CD14-positive monocyte (primary cell): ENCODE results near the gene APC2. TPM values are rescaled to one million over a fixed set of nuclear protein-coding genes. Genes with fewer than 3 reads are reported as not detected.
"Not testable (repeated sequence)": the region's sequence is repeated elsewhere in the genome, so short reads cannot be mapped to it uniquely, and the experiment has no call there.

Source experiments
- DNase-seq, 3 donors: peaks; one replicate each; pipeline ENCODE4 v3.0.0-alpha.2; 2011 to 2022
- H2AFZ ChIP-seq: 2 replicates; pipeline ENCODE4 v1.6.0; 2012; ENCODE audit warnings: mild to moderate bottlenecking, low read depth, low read length, inconsistent platforms; ENCODE audit not compliant: insufficient read depth, poor library complexity, severe bottlenecking
- H3K27ac ChIP-seq, 2 donors: 1 replicate in 1 of 2; 2 replicates in 1 of 2; pipeline ENCODE4 v1.5.1; 2012 to 2013; ENCODE audit warnings: low read length in 2 of 2, control low read depth in 1 of 2, inconsistent platforms in 1 of 2, low read depth in 1 of 2, mild to moderate bottlenecking in 1 of 2
- H3K27me3 ChIP-seq, 2 donors: one replicate each; pipeline versions ENCODE4 v1.6.0 to v1.6.1; 2011 to 2013; ENCODE audit warnings: low read length in 2 of 2; ENCODE audit not compliant: control insufficient read depth in 2 of 2, insufficient read depth in 2 of 2
- H3K36me3 ChIP-seq, 2 donors: replicated peaks in 1 of 2; 1 replicate in 1 of 2; 2 replicates in 1 of 2; pipeline versions ENCODE4 v1.5.1 to v1.6.1; 2012 to 2013; ENCODE audit warnings: low read length in 2 of 2, control low read depth in 1 of 2, inconsistent platforms in 1 of 2, mild to moderate bottlenecking in 1 of 2; ENCODE audit not compliant: insufficient read depth in 2 of 2, control insufficient read depth in 1 of 2
- H3K4me1 ChIP-seq, 2 donors: 1 replicate in 1 of 2; 2 replicates in 1 of 2; pipeline versions ENCODE4 v1.5.1 to v1.6.1; 2012 to 2013; ENCODE audit warnings: low read length in 2 of 2, control low read depth in 1 of 2, inconsistent platforms in 1 of 2, mild to moderate bottlenecking in 1 of 2, moderate library complexity in 1 of 2; ENCODE audit not compliant: insufficient read depth in 2 of 2, control insufficient read depth in 1 of 2
- H3K4me2 ChIP-seq: replicated peaks from 2 replicates; pipeline ENCODE3; 2012; ENCODE audit warnings: low read length, moderate library complexity, mild to moderate bottlenecking; ENCODE audit not compliant: poor library complexity, severe bottlenecking; ENCODE audit errors: extremely low read depth
- H3K4me3 ChIP-seq, 3 experiments: fragments of 200-600 bp in 1 of 3; sonication (generic) in 1 of 3; replicated peaks in 1 of 3; 1 replicate in 2 of 3; 2 replicates in 1 of 3; pipeline ENCODE4 v1.5.1; 2011 to 2013; ENCODE audit warnings: low read length in 3 of 3, mild to moderate bottlenecking in 3 of 3, control low read depth in 2 of 3, low read depth in 2 of 3, inconsistent platforms in 1 of 3, moderate library complexity in 1 of 3
- H3K79me2 ChIP-seq: 2 replicates; pipeline ENCODE4 v1.6.0; 2012; ENCODE audit warnings: mild to moderate bottlenecking, control low read depth, inconsistent platforms, low read length, moderate library complexity; ENCODE audit not compliant: insufficient read depth
- H3K9ac ChIP-seq: 2 replicates; pipeline ENCODE4 v1.6.0; 2017; ENCODE audit warnings: low read length, mild to moderate bottlenecking; ENCODE audit not compliant: insufficient read depth, poor library complexity, severe bottlenecking
- H3K9me3 ChIP-seq, 2 donors: replicated peaks in 1 of 2; 1 replicate in 1 of 2; 2 replicates in 1 of 2; pipeline versions ENCODE4 v1.5.1 to v1.6.1; 2012 to 2013; ENCODE audit warnings: low read length in 2 of 2, control low read depth in 1 of 2; ENCODE audit not compliant: control insufficient read depth in 1 of 2, insufficient read depth in 1 of 2
- H4K20me1 ChIP-seq: 2 replicates; pipeline ENCODE4 v1.6.0; 2012; ENCODE audit warnings: mild to moderate bottlenecking, low read length, control low read depth, moderate library complexity; ENCODE audit not compliant: insufficient read depth
- H3K27ac Mint-ChIP-seq, 7 donors: one replicate each; pipeline ENCODE4 v1.8.0; 2020; ENCODE audit warnings: mild to moderate bottlenecking in 7 of 7, mixed read lengths in 7 of 7, moderate library complexity in 6 of 7, inconsistent platforms in 2 of 7
- H3K27me3 Mint-ChIP-seq, 3 donors: one replicate each; pipeline ENCODE4 v1.8.0; 2021 to 2022; ENCODE audit warnings: low read depth in 3 of 3, mild to moderate bottlenecking in 3 of 3, mixed read lengths in 3 of 3, moderate library complexity in 3 of 3, inconsistent platforms in 1 of 3
- H3K36me3 Mint-ChIP-seq, 2 donors: one replicate each; pipeline ENCODE4 v1.8.0; 2020; ENCODE audit warnings: mixed read lengths in 2 of 2, inconsistent platforms in 1 of 2, mild to moderate bottlenecking in 1 of 2
- H3K4me1 Mint-ChIP-seq: one replicate; pipeline ENCODE4 v1.8.0; 2020; ENCODE audit warnings: mild to moderate bottlenecking, mixed read lengths
- H3K4me3 Mint-ChIP-seq, 2 donors: one replicate each; pipeline ENCODE4 v1.8.0; 2020; ENCODE audit warnings: mild to moderate bottlenecking in 2 of 2, mixed read lengths in 2 of 2, moderate library complexity in 1 of 2
- H3K9me3 Mint-ChIP-seq, 7 donors: one replicate each; pipeline ENCODE4 v1.8.0; 2020 to 2022; ENCODE audit warnings: mixed read lengths in 7 of 7, mild to moderate bottlenecking in 6 of 7, moderate library complexity in 6 of 7, inconsistent platforms in 2 of 7
- WGBS: methylation state at CpG from one replicate; pipeline ENCODE4 v1.1.5; 2013; ENCODE audit warnings: missing lambda C conversion rate; ENCODE audit not compliant: insufficient coverage; 5-methylcytosine and 5-hydroxymethylcytosine counted together
- intact Hi-C, 2 donors: fragments of 100-400 bp; cut with micrococcal nuclease; formaldehyde crosslinking; loops; one replicate each; pipeline versions ENCODE4 v1.15.0 to v1.15.1; 2023
- polyA plus RNA-seq, 3 donors: library from polyadenylated mRNA; depleted of rRNA in 1 of 3; unstranded in 2 of 3; stranded (reverse) in 1 of 3; fragments of 300-500 nt in 2 of 3; fragments of >200 nt in 1 of 3; fragmentation: Illumina TruSeq in 2 of 3; gene quantifications; 1 replicate in 2 of 3; 2 replicates in 1 of 3; pipeline ENCODE4 v1.2.3, GENCODE V29; 2012 to 2021
- TF ChIP-seq, protein P1 (sequence below): fragments of 200-600 bp; IDR thresholded peaks from one replicate; pipeline ENCODE4 v1.8.0; 2022; ENCODE audit warnings: antibody characterized with exemption, mild to moderate bottlenecking

Gene APC2
- polyA plus RNA-seq, 3 donors: 0.04 TPM; not detected in 2

DNA sequence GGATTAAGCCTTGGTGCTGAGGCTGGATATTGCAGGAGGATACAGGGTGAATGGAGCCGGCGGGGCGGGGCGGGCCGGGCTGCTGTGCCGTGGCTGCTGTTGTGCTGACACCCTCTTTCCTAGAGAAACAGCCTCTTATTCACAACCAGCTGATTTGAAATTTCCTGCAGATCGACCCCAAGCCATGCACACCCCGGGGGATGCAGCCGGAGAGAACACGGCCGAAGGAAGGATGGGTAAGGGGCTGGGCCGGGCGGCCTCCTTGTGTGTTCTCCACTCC is 31.5 kb upstream of the APC2 start:
- Mint-ChIP-seq H3K4me3 (no peak overlapping the region), H3K4me1 (peaks cover 20% of the 10 kb centered on the region), H3K27ac (no peak overlapping the region), H3K9me3 (no peaks in the 10 kb centered on the region), H3K27me3 (peaks cover 0 to 1% (median 0%) of the 10 kb centered on the region in 3 donors), H3K36me3 (peaks cover 49 to 74% of the 10 kb centered on the region in 2 donors)
- H3K9me3 ChIP-seq: no peaks in the 10 kb centered on the region
- no peak overlapping the region for H3K27ac ChIP-seq
- H3K4me1 ChIP-seq: peaks cover 19 to 21% of the 10 kb centered on the region in 2 donors
- no CpG with 5 or more reads among the region's 13 CpGs for WGBS
- H2AFZ ChIP-seq: no peak overlapping the region
- no peaks in the 10 kb centered on the region for H3K27me3 ChIP-seq
- TF ChIP-seq, protein P1, sequence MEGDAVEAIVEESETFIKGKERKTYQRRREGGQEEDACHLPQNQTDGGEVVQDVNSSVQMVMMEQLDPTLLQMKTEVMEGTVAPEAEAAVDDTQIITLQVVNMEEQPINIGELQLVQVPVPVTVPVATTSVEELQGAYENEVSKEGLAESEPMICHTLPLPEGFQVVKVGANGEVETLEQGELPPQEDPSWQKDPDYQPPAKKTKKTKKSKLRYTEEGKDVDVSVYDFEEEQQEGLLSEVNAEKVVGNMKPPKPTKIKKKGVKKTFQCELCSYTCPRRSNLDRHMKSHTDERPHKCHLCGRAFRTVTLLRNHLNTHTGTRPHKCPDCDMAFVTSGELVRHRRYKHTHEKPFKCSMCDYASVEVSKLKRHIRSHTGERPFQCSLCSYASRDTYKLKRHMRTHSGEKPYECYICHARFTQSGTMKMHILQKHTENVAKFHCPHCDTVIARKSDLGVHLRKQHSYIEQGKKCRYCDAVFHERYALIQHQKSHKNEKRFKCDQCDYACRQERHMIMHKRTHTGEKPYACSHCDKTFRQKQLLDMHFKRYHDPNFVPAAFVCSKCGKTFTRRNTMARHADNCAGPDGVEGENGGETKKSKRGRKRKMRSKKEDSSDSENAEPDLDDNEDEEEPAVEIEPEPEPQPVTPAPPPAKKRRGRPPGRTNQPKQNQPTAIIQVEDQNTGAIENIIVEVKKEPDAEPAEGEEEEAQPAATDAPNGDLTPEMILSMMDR: no peak
- H3K9ac ChIP-seq: no peak overlapping the region
- peaks cover 85% of the 10 kb centered on the region for H3K79me2 ChIP-seq
- no peak for DNase-seq
- H3K4me2 ChIP-seq: no peak overlapping the region
- intact Hi-C loops: no loop called here
- peaks cover 96% of the 10 kb centered on the region for H4K20me1 ChIP-seq
- H3K36me3 ChIP-seq: peaks cover 60 to 75% of the 10 kb centered on the region in 2 donors
- H3K4me3 ChIP-seq: no peak overlapping the region

DNA sequence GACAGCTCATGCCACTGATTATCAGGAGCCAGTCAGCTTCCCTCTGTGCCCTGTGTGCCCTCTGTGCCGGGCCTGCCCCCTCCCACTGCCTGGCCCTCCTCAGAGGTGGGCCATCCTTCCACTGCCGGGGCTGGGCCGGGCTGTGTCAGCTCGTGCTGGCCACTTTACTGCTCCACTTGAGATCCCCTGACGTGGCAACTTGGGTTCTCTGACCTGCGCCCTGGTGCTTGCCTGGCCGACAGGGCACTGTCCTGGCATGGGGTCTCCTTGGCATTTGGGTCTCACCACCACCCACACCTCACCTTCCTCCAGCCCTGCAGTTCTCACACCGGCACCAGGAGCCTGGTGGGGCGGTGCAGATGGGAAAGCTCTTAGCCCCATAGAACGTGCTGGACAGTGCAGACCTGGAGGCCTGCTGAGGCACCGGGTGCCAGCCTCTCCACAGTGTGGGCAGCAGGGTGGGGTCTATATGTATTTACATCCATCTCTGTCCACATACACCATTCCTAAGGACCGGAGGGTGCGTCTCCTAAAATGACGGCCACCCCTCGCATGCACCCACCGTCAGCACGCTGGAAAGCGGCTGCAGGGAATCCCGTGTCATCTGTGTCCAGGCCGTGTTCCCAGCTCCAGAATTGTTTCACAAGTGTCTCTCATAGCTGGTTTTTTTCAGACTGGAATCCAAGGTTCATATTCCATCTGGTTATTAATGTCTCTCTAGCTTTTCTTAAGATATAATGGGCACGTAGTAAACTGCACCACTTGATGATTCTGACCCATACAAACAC is 30.8 kb upstream of the APC2 start:
- Histone ChIP-seq H3K36me3 (peaks cover 66 to 78% of the 10 kb centered on the region in 2 donors), H2AFZ (no peak overlapping the region), H3K9ac (no peak overlapping the region), H3K27ac (no peak overlapping the region), H4K20me1 (peaks cover 95% of the 10 kb centered on the region), H3K4me2 (no peak overlapping the region), H3K9me3 (no peaks in the 10 kb centered on the region), H3K27me3 (no peaks in the 10 kb centered on the region), H3K4me3 (no peak overlapping the region), H3K4me1 (peaks cover 19 to 21% of the 10 kb centered on the region in 2 donors), H3K79me2 (peaks cover 78% of the 10 kb centered on the region)
- H3K4me1 Mint-ChIP-seq: peaks cover 19% of the 10 kb centered on the region
- no peaks in the 10 kb centered on the region for H3K9me3 Mint-ChIP-seq
- 96% methylated on average over 16 of the region's 21 CpGs for WGBS
- no peak overlapping the region for H3K27ac Mint-ChIP-seq
- H3K27me3 Mint-ChIP-seq: peaks cover 0 to 1% (median 0%) of the 10 kb centered on the region in 3 donors
- intact Hi-C loops: loop anchor here in 1 of 2 donors (1.0 kb wide), 1 partner anchor 8 kb away; no protein-coding TSS in a partner anchor
- TF ChIP-seq, protein P1: no peak
- no peak for DNase-seq
- H3K4me3 Mint-ChIP-seq: no peak overlapping the region
- H3K36me3 Mint-ChIP-seq: peaks cover 52 to 81% of the 10 kb centered on the region in 2 donors

DNA sequence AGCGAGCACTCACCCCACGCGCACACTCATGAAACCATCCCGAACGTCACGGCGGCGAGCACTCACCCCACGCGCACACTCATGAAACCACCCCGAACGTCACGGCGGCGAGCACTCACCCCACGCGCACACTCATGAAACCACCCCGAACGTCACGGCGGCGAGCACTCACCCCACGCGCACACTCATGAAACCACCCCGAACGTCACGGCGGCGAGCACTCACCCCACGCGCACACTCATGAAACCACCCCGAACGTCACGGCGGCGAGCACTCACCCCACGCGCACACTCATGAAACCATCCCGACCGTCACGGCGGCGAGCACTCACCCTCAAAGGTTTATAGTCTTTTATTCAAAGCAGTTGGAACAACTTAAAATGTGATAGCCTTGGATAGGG is 29.8 kb upstream of the APC2 start:
- H3K9ac ChIP-seq, DNase-seq, H3K27me3 ChIP-seq, H3K27me3 Mint-ChIP-seq, intact Hi-C loops, H3K9me3 Mint-ChIP-seq, H3K27ac Mint-ChIP-seq, H3K27ac ChIP-seq, H3K9me3 ChIP-seq, H3K4me2 ChIP-seq, H2AFZ ChIP-seq, H3K4me3 Mint-ChIP-seq, H3K4me3 ChIP-seq: not testable (repeated sequence)
- peaks cover 59 to 90% of the 10 kb centered on the region in 2 donors for H3K36me3 Mint-ChIP-seq
- WGBS: no CpG with 5 or more reads among the region's 43 CpGs
- Histone ChIP-seq H3K36me3 (peaks cover 72 to 86% of the 10 kb centered on the region in 2 donors), H4K20me1 (peaks cover 96% of the 10 kb centered on the region), H3K79me2 (peaks cover 75% of the 10 kb centered on the region), H3K4me1 (peaks cover 14 to 16% of the 10 kb centered on the region in 2 donors)
- H3K4me1 Mint-ChIP-seq: peaks cover 15% of the 10 kb centered on the region
